ENCODE measurements around the gene FFAR1. TPM values are rescaled to one million over a fixed set of nuclear protein-coding genes. Genes with fewer than 3 reads are reported as not detected.
"Not testable (repeated sequence)": the region's sequence is repeated elsewhere in the genome, so short reads cannot be mapped to it uniquely, and the experiment has no call there.

Gene FFAR1
- total RNA-seq, 1 experiment from 2014 or later, result 0.44 TPM

GRCh38 chr19:35375505-35376307 is 28.0 kb downstream of the FFAR1 start:
- H3K9me3 ChIP-seq (ENCODE audit: insufficient read depth, low read depth), result no peaks in the 10 kb centered on the region
- no peaks in the 10 kb centered on the region for H3K9me2 ChIP-seq (ENCODE audit: insufficient read depth)
- no peak overlapping the region for H3K4me3 ChIP-seq
- intact Hi-C loops (cut with micrococcal nuclease; ENCODE audit: unreplicated experiment), result no loop called here
- no peaks in the 10 kb centered on the region for H3K79me2 ChIP-seq (ENCODE audit: low read depth)
- no peak for DNase-seq
- no peak overlapping the region for H3K4me2 ChIP-seq
- TF ChIP-seq EZH2 (IDR thresholded peaks at IDR 0.05; ENCODE audit: low read depth), result no peak
- TF ChIP-seq, protein P1, sequence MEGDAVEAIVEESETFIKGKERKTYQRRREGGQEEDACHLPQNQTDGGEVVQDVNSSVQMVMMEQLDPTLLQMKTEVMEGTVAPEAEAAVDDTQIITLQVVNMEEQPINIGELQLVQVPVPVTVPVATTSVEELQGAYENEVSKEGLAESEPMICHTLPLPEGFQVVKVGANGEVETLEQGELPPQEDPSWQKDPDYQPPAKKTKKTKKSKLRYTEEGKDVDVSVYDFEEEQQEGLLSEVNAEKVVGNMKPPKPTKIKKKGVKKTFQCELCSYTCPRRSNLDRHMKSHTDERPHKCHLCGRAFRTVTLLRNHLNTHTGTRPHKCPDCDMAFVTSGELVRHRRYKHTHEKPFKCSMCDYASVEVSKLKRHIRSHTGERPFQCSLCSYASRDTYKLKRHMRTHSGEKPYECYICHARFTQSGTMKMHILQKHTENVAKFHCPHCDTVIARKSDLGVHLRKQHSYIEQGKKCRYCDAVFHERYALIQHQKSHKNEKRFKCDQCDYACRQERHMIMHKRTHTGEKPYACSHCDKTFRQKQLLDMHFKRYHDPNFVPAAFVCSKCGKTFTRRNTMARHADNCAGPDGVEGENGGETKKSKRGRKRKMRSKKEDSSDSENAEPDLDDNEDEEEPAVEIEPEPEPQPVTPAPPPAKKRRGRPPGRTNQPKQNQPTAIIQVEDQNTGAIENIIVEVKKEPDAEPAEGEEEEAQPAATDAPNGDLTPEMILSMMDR (conservative IDR thresholded peaks at IDR 0.05), result no peak
- ChIA-PET POLR2A (ENCODE audit: unreplicated experiment) (no interaction called here), CTCF (no interaction called here)
- no peaks in the 10 kb centered on the region for H3K4me1 ChIP-seq (replicated peaks; ENCODE audit: insufficient read depth)
- H3F3A ChIP-seq (ENCODE audit: insufficient read depth, low read depth), result 0 out of 2 replicates have a peak, but pooled peaks cover 5% of the 10 kb centered on the region
- no peaks in the 10 kb centered on the region for H4K20me1 ChIP-seq (ENCODE audit: insufficient read depth)
- H3K36me3 ChIP-seq (ENCODE audit: low read depth), result no peaks in the 10 kb centered on the region
- peaks cover 23% of the 10 kb centered on the region; the same call in 1 of the 2 replicates for H3K27me3 ChIP-seq (ENCODE audit: insufficient read depth, low read depth)
- H3K27ac ChIP-seq, result no peak overlapping the region
- no TSS peak for BruUV-seq (replicated peaks)
- no peak overlapping the region for H2AFZ ChIP-seq

DNA sequence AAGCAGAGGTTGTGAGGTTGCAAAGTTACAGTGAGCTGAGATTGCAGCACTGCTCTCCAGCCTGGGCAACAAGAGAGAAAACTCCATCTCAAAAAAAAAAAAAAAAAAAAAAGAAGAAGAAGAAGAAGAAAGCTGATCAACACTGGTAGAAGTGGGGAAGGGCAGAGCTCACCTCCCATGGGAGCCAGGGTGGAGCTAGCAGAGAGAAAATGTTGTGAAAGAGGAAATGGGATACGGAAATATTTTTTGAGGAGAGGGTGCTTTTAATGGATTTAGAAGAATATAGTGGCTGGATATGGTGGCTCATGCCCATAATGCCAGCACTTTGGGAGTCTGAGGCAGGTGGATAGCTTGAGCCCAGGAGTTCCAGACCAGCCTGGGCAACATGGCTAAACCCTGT is 30.0 kb downstream of the FFAR1 start:
- no peak for DNase-seq
- Histone ChIP-seq H3K36me3 (ENCODE audit: low read depth) (no peaks in the 10 kb centered on the region), H3K9me3 (ENCODE audit: insufficient read depth, low read depth) (no peaks in the 10 kb centered on the region), H2AFZ (no peak overlapping the region), H3K79me2 (ENCODE audit: low read depth) (no peaks in the 10 kb centered on the region), H3K27me3 (ENCODE audit: insufficient read depth, low read depth) (peaks cover 40% of the 10 kb centered on the region), H3K4me3 (no peak overlapping the region), H3K4me2 (no peak overlapping the region), H3F3A (ENCODE audit: insufficient read depth, low read depth) (0 out of 2 replicates have a peak, but pooled peaks cover 5% of the 10 kb centered on the region), H3K9me2 (ENCODE audit: insufficient read depth) (no peaks in the 10 kb centered on the region), H4K20me1 (ENCODE audit: insufficient read depth) (no peaks in the 10 kb centered on the region), H3K27ac (no peak overlapping the region), H3K4me1 (replicated peaks; ENCODE audit: insufficient read depth) (no peaks in the 10 kb centered on the region)
- CTCF ChIA-PET, result no interaction called here
- intact Hi-C loops (cut with micrococcal nuclease; ENCODE audit: unreplicated experiment), result no loop called here
- TF ChIP-seq, protein P1 (conservative IDR thresholded peaks at IDR 0.05), result no peak
- BruUV-seq (replicated peaks), result no TSS peak
- POLR2A ChIA-PET (ENCODE audit: unreplicated experiment), result no interaction called here

DNA sequence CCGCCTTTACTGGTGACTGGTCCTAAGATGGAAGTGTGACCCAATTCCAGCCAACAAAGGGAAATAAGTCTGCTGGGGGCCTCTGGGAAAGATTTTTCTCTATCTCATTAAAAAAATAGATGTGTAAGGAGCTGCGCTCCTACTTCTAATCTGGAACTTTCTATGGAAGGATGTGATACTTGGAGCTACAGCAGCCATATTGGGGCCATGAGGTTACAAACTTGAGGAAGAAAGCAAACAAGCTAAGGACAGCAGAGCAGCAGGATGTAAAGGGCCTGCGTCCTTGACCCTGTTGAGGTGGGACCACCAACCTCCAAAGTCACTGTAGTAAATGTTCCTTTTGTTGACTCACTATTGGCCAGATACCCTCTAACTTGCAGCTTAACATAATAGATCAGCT is 30.7 kb downstream of the FFAR1 start:
- Histone ChIP-seq H3K27me3 (ENCODE audit: insufficient read depth, low read depth) (peaks cover 44% of the 10 kb centered on the region), H3K4me1 (replicated peaks; ENCODE audit: insufficient read depth) (no peaks in the 10 kb centered on the region), H3K4me2 (no peak overlapping the region), H3K4me3 (no peak overlapping the region), H3K9me3 (ENCODE audit: insufficient read depth, low read depth) (no peaks in the 10 kb centered on the region), H3K79me2 (ENCODE audit: low read depth) (no peaks in the 10 kb centered on the region), H2AFZ (no peak overlapping the region), H3F3A (ENCODE audit: insufficient read depth, low read depth) (0 out of 2 replicates have a peak, but pooled peaks cover 5% of the 10 kb centered on the region), H3K9me2 (ENCODE audit: insufficient read depth) (no peaks in the 10 kb centered on the region), H3K36me3 (ENCODE audit: low read depth) (no peaks in the 10 kb centered on the region), H3K27ac (no peak overlapping the region), H4K20me1 (ENCODE audit: insufficient read depth) (no peaks in the 10 kb centered on the region)
- BruUV-seq (replicated peaks), result no TSS peak
- intact Hi-C loops (cut with micrococcal nuclease; ENCODE audit: unreplicated experiment), result no loop called here
- no peak for DNase-seq
- no peak for TF ChIP-seq EZH2 (IDR thresholded peaks at IDR 0.05; ENCODE audit: low read depth)
- TF ChIP-seq, protein P1 (conservative IDR thresholded peaks at IDR 0.05), result no peak
- ChIA-PET CTCF (no interaction called here), POLR2A (ENCODE audit: unreplicated experiment) (interaction anchor here (0.7 kb wide), 1 partner anchor 237 kb away, joined by 5 read pairs; no protein-coding TSS in a partner anchor)

GRCh38 chr19:35379545-35379944 is 31.8 kb downstream of the FFAR1 start:
- POLR2A ChIA-PET (ENCODE audit: unreplicated experiment); H3K9me2 ChIP-seq (ENCODE audit: insufficient read depth); H3K27ac ChIP-seq; H3K4me1 ChIP-seq (replicated peaks; ENCODE audit: insufficient read depth); BruUV-seq (replicated peaks); H3K4me2 ChIP-seq; H4K20me1 ChIP-seq (ENCODE audit: insufficient read depth); H3K9me3 ChIP-seq (ENCODE audit: insufficient read depth, low read depth); H3K79me2 ChIP-seq (ENCODE audit: low read depth); H3K36me3 ChIP-seq (ENCODE audit: low read depth); H2AFZ ChIP-seq; H3F3A ChIP-seq (ENCODE audit: insufficient read depth, low read depth); intact Hi-C loops (cut with micrococcal nuclease; ENCODE audit: unreplicated experiment); DNase-seq; H3K4me3 ChIP-seq: not testable (repeated sequence)
- H3K27me3 ChIP-seq (ENCODE audit: insufficient read depth, low read depth), result peaks cover 49% of the 10 kb centered on the region
- CTCF ChIA-PET, result interaction anchor here (0.6 kb wide), 1 partner anchor 32 kb away, joined by 8 read pairs; no protein-coding TSS in a partner anchor

Data from PC-9 (cell line).